ENCODE measurements around the gene ZBTB48. TPM values are rescaled to one million over a fixed set of nuclear protein-coding genes. Genes with fewer than 3 reads are reported as not detected.

Gene ZBTB48
- total and polyA plus RNA-seq, 11 donors: 6.4 to 23.1 (median 12.1) TPM

DNA sequence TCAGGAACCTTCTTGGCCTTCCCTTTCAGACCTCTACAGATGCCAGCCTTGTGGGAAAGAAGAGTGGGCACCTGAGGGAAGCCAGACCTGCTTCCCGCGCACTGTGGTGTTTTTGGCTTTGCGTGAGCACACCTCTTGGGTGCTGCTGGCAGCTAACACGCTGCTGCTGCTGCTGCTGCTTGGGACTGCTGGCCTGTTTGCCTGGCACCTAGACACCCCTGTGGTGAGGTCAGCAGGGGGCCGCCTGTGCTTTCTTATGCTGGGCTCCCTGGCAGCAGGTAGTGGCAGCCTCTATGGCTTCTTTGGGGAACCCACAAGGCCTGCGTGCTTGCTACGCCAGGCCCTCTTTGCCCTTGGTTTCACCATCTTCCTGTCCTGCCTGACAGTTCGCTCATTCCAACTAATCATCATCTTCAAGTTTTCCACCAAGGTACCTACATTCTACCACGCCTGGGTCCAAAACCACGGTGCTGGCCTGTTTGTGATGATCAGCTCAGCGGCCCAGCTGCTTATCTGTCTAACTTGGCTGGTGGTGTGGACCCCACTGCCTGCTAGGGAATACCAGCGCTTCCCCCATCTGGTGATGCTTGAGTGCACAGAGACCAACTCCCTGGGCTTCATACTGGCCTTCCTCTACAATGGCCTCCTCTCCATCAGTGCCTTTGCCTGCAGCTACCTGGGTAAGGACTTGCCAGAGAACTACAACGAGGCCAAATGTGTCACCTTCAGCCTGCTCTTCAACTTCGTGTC, 995 bp upstream of the ZBTB48 start:
- DNase-seq: no peak
- no peak for TF ChIP-seq POLR2A (IDR thresholded peaks at IDR 0.05)
- no peak for TF ChIP-seq CTCF (IDR thresholded peaks at IDR 0.05)
- H3K36me3 ChIP-seq: peaks cover 0 to 5% (median 0%) of the 10 kb centered on the region in 9 donors
- intact Hi-C loops (cut with DNase I): loop anchor here in 1 of 10 donors (2.0 kb wide), 2 partner anchors 24 to 46 kb away; partner anchors contain the start of genes NOL9, TAS1R1 and THAP3
- 83 to 92% (median 89%) methylated on average over 14 of the region's 14 CpGs for WGBS, 4 donors
- no peaks in the 10 kb centered on the region for H3K27me3 ChIP-seq
- H3K9me3 ChIP-seq: no peaks in the 10 kb centered on the region
- ATAC-seq: no peak
- H3K27ac ChIP-seq: peak overlapping the region in 11 of 12 donors; percentile 79 to 97 (median 92)
- H3K4me1 ChIP-seq: peaks cover 6 to 45% (median 29%) of the 10 kb centered on the region in 12 donors
- peak overlapping the region in 9 of 12 donors; percentile 66 to 97 (median 89) for H3K4me3 ChIP-seq

- peaks cover 0 to 5% (median 0%) of the 10 kb centered on the region in 9 donors for H3K36me3 ChIP-seq
- 1% methylated on average over 21 to 30 of the region's 30 CpGs for WGBS, 4 donors
- peak overlapping the region; percentile 79 to 97 (median 91) for H3K27ac ChIP-seq
- H3K9me3 ChIP-seq: no peaks in the 10 kb centered on the region
- ATAC-seq: peak in 2 of 4 donors; percentile 0 to 4
- no peak for TF ChIP-seq CTCF (IDR thresholded peaks at IDR 0.05)
- TF ChIP-seq POLR2A (IDR thresholded peaks at IDR 0.05): no peak
- peak overlapping the region; percentile 65 to 97 (median 83) for H3K4me3 ChIP-seq
- peaks cover 6 to 58% (median 37%) of the 10 kb centered on the region in 12 donors for H3K4me1 ChIP-seq
- intact Hi-C loops (cut with DNase I): loop anchor here in 1 of 10 donors (2.0 kb wide), 1 partner anchor 21 kb away; no protein-coding TSS in a partner anchor
- H3K27me3 ChIP-seq: no peaks in the 10 kb centered on the region
- no peak for DNase-seq
These were observed 362 bp downstream of the ZBTB48 start for GRCh38 chr1:6580119-6580592.

DNA sequence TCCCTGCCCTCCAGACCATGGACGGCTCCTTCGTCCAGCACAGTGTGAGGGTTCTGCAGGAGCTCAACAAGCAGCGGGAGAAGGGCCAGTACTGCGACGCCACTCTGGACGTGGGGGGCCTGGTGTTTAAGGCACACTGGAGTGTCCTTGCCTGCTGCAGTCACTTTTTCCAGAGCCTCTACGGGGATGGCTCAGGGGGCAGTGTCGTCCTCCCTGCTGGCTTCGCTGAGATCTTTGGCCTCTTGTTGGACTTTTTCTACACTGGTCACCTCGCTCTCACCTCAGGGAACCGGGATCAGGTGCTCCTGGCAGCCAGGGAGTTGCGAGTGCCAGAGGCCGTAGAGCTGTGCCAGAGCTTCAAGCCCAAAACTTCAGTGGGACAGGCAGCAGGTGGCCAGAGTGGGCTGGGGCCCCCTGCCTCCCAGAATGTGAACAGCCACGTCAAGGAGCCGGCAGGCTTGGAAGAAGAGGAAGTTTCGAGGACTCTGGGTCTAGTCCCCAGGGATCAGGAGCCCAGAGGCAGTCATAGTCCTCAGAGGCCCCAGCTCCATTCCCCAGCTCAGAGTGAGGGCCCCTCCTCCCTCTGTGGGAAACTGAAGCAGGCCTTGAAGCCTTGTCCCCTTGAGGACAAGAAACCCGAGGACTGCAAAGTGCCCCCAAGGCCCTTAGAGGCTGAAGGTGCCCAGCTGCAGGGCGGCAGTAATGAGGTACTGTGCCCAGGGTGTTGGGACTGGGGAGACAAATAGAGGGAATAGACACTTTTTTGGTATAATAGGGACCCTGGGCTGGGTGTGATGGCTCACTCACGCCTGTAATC, 1.0 kb downstream of the ZBTB48 start:
- H3K27me3 ChIP-seq: no peaks in the 10 kb centered on the region
- ATAC-seq (no peak), DNase-seq (peak in 1 of 5 donors; percentile 44)
- peak overlapping the region; percentile 45 to 97 (median 91) for H3K27ac ChIP-seq
- H3K9me3 ChIP-seq: no peaks in the 10 kb centered on the region
- peaks cover 0 to 5% (median 0%) of the 10 kb centered on the region in 9 donors for H3K36me3 ChIP-seq
- peak overlapping the region; percentile 65 to 97 (median 83) for H3K4me3 ChIP-seq
- peaks cover 6 to 65% (median 38%) of the 10 kb centered on the region in 12 donors for H3K4me1 ChIP-seq
- intact Hi-C loops (cut with DNase I): loop anchor here in 1 of 10 donors (2.0 kb wide), 1 partner anchor 20 kb away; no protein-coding TSS in a partner anchor
- peak in 2 of 12 donors; percentile 6 to 21 for TF ChIP-seq CTCF (IDR thresholded peaks at IDR 0.05)
- no peak for TF ChIP-seq POLR2A (IDR thresholded peaks at IDR 0.05)
- WGBS, 4 donors: 25 to 34% (median 31%) methylated on average over 16 to 19 of the region's 19 CpGs

Measured in heart left ventricle (tissue), 16 donors.